Measurements from ENCODE around the gene SLC39A3. TPM values are rescaled to one million over a fixed set of nuclear protein-coding genes. Genes with fewer than 3 reads are reported as not detected.

The SLC39A3 gene
- total and polyA plus RNA-seq, 4 experiments from 2014 or later: 18.2 to 41.7 (median 24.0) TPM

DNA sequence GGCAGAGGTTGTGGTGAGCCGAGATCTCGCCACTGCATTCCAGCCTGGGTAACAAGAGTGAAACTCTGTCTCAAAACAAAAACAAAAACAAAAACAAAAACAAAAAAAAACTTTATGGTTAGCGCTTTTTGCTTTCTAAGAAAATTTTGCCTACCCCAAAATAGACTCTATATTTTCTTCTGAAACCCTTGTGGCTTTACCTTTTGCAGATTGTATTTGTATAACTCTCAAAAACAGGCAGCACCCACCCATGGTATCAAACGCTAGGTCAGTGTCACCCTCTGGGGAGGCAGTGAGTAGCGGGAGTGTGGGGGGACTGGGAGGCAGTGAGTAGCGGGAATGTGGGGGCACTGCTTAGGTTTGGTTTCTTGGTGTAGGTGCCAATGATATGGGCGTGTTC is 7.5 kb upstream of the SLC39A3 start:
- no peak for DNase-seq
- H3K27me3 Mint-ChIP-seq: peaks cover 4 to 8% of the 10 kb centered on the region in 2 donors
- H3K4me1 Mint-ChIP-seq: no peaks in the 10 kb centered on the region
- CTCF ChIA-PET (ENCODE audit: partially characterized antibody): interaction anchor here (1.2 to 7.3 kb wide), 4 partner anchors 8 to 99 kb away, joined by 3 to 94 read pairs (median 12); partner anchors contain the start of gene SLC39A3
- no peaks in the 10 kb centered on the region for H3K9me3 Mint-ChIP-seq
- Histone ChIP-seq H3K4me1 (ENCODE audit: insufficient read depth, low read length) (peaks cover 4% of the 10 kb centered on the region), H3K27me3 (ENCODE audit: insufficient read depth, low read length) (no peaks in the 10 kb centered on the region), H3K36me3 (ENCODE audit: insufficient read depth, low read length) (no peaks in the 10 kb centered on the region), H3K4me3 (ENCODE audit: low read length in 2 of 2) (no peak overlapping the region), H3K9me3 (ENCODE audit: control insufficient read depth in 1 of 2, low read length in 2 of 2) (no peaks in the 10 kb centered on the region), H3K27ac (ENCODE audit: low read depth, low read length) (no peak overlapping the region)
- POLR2A ChIA-PET (ENCODE audit: partially characterized antibody): no interaction called here
- H3K36me3 Mint-ChIP-seq: no peaks in the 10 kb centered on the region
- H3K4me3 Mint-ChIP-seq: no peak overlapping the region
- H3K27ac Mint-ChIP-seq: no peak overlapping the region
- intact Hi-C loops (cut with micrococcal nuclease): no loop called here

DNA sequence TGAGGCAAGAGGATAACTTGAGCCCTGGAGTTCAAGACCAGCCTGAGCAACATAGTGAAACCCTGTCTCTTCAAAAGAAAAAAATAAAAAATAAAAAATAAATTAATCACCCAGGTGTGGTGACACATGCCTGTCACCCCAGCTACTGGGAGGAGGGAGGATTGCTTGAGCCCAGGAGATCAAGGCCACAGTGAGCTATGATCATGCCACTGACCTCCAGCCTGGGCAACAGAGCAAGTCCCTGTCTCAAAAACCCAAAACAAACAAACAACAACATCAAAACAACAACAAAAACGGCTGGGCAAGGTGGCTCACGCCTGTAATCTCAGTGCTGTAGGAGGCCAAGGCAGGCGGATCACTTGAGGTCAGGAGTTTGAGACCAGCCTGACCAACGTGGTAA is 4.3 kb upstream of the SLC39A3 start:
- Mint-ChIP-seq H3K27ac (no peak overlapping the region), H3K4me1 (peaks cover 4 to 8% (median 6%) of the 10 kb centered on the region in 4 donors), H3K36me3 (peaks cover 0 to 2% of the 10 kb centered on the region in 2 donors), H3K4me3 (no peak overlapping the region), H3K27me3 (peaks cover 4 to 12% of the 10 kb centered on the region in 2 donors), H3K9me3 (peaks cover 0 to 2% (median 0%) of the 10 kb centered on the region in 8 donors)
- peaks cover 4% of the 10 kb centered on the region for H3K27me3 ChIP-seq (ENCODE audit: insufficient read depth, low read length)
- no peak overlapping the region for H3K4me3 ChIP-seq (ENCODE audit: low read length in 2 of 2)
- ChIA-PET POLR2A (ENCODE audit: partially characterized antibody) (no interaction called here), CTCF (ENCODE audit: partially characterized antibody) (interaction anchor here (1.1 kb wide), 1 partner anchor 9 kb away, joined by 3 read pairs; no protein-coding TSS in a partner anchor)
- H3K27ac ChIP-seq (ENCODE audit: low read depth, low read length): no peak overlapping the region
- intact Hi-C loops (cut with micrococcal nuclease): no loop called here
- no peaks in the 10 kb centered on the region for H3K36me3 ChIP-seq (ENCODE audit: insufficient read depth, low read length)
- no peaks in the 10 kb centered on the region for H3K9me3 ChIP-seq (ENCODE audit: control insufficient read depth in 1 of 2, low read length in 2 of 2)
- H3K4me1 ChIP-seq (ENCODE audit: insufficient read depth, low read length): peaks cover 12% of the 10 kb centered on the region
- no peak for DNase-seq

GRCh38 chr19:2743099-2743498 is 3.3 kb upstream of the SLC39A3 start:
- no peak for DNase-seq
- Mint-ChIP-seq H3K4me1 (peaks cover 11 to 16% (median 12%) of the 10 kb centered on the region in 4 donors), H3K4me3 (no peak overlapping the region), H3K27me3 (peaks cover 4 to 12% of the 10 kb centered on the region in 2 donors), H3K36me3 (peaks cover 2% of the 10 kb centered on the region in 2 donors), H3K9me3 (peaks cover 0 to 2% (median 0%) of the 10 kb centered on the region in 8 donors), H3K27ac (no peak overlapping the region)
- ChIA-PET POLR2A (ENCODE audit: partially characterized antibody) (no interaction called here), CTCF (ENCODE audit: partially characterized antibody) (interaction anchor here (1.1 to 1.2 kb wide), 2 partner anchors 10 to 95 kb away, joined by 3 to 7 read pairs; no protein-coding TSS in a partner anchor)
- Histone ChIP-seq H3K27ac (ENCODE audit: low read depth, low read length) (no peak overlapping the region), H3K4me1 (ENCODE audit: insufficient read depth, low read length) (peaks cover 18% of the 10 kb centered on the region), H3K27me3 (ENCODE audit: insufficient read depth, low read length) (peaks cover 4% of the 10 kb centered on the region), H3K4me3 (ENCODE audit: low read length in 2 of 2) (no peak overlapping the region), H3K9me3 (ENCODE audit: control insufficient read depth in 1 of 2, low read length in 2 of 2) (no peaks in the 10 kb centered on the region), H3K36me3 (ENCODE audit: insufficient read depth, low read length) (no peaks in the 10 kb centered on the region)
- intact Hi-C loops (cut with micrococcal nuclease): no loop called here

DNA sequence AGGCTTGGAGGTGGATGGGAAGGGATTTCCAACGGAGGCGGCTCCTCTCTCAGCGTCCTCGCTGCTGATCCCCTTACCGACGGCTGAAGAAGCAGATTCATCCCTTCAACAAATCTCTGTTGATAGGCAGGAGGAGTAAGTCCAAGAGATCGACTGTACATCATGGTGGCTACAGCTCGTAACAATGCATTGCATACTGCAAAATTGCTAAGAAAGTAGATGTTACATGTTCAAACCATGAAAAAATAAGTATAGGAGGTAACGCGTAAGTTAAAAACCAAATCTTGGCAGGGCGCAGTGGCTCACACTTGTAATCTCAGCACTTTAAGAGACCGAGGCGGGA is 468 bp upstream of the SLC39A3 start:
- CTCF ChIA-PET (ENCODE audit: partially characterized antibody): interaction anchor here (1.0 to 1.7 kb wide), 2 partner anchors 43 to 92 kb away, joined by 4 read pairs; partner anchors contain the start of gene SGTA
- peak overlapping the region in 1 of 2 donors; percentile 73 for H3K4me3 ChIP-seq (ENCODE audit: low read length in 2 of 2)
- H3K4me1 Mint-ChIP-seq: peaks cover 12 to 35% (median 17%) of the 10 kb centered on the region in 4 donors
- intact Hi-C loops (cut with micrococcal nuclease): loop anchor here (1.0 kb wide), 3 partner anchors 38 to 101 kb away; partner anchors contain the start of genes GNG7, SGTA and ZNF555
- peaks cover 4% of the 10 kb centered on the region for H3K27me3 ChIP-seq (ENCODE audit: insufficient read depth, low read length)
- POLR2A ChIA-PET (ENCODE audit: partially characterized antibody): interaction anchor here (0.6 to 1.6 kb wide), 3 partner anchors 19 to 92 kb away, joined by 3 to 6 read pairs (median 3); partner anchors contain the start of gene SGTA
- H3K4me3 Mint-ChIP-seq: peak overlapping the region; percentile 69 to 87 (median 86)
- H3K27ac Mint-ChIP-seq: peak overlapping the region in 3 of 7 donors; percentile 13 to 80 (median 72)
- no peak overlapping the region for H3K27ac ChIP-seq (ENCODE audit: low read depth, low read length)
- H3K9me3 Mint-ChIP-seq: peaks cover 0 to 2% (median 0%) of the 10 kb centered on the region in 8 donors
- H3K4me1 ChIP-seq (ENCODE audit: insufficient read depth, low read length): peaks cover 18% of the 10 kb centered on the region
- H3K9me3 ChIP-seq (ENCODE audit: control insufficient read depth in 1 of 2, low read length in 2 of 2): no peaks in the 10 kb centered on the region
- peaks cover 13% of the 10 kb centered on the region for H3K36me3 ChIP-seq (ENCODE audit: insufficient read depth, low read length)
- no peak for DNase-seq
- peaks cover 2 to 12% of the 10 kb centered on the region in 2 donors for H3K27me3 Mint-ChIP-seq
- peaks cover 18 to 22% of the 10 kb centered on the region in 2 donors for H3K36me3 Mint-ChIP-seq

- Mint-ChIP-seq H3K36me3 (peaks cover 28 to 31% of the 10 kb centered on the region in 2 donors), H3K4me1 (peaks cover 12 to 47% (median 18%) of the 10 kb centered on the region in 4 donors), H3K27me3 (peaks cover 0 to 4% of the 10 kb centered on the region in 2 donors), H3K4me3 (peak overlapping the region in 2 of 8 donors; percentile 31 to 51), H3K9me3 (no peaks in the 10 kb centered on the region), H3K27ac (peak overlapping the region in 1 of 7 donors; percentile 44)
- DNase-seq: no peak
- no peak overlapping the region for H3K27ac ChIP-seq (ENCODE audit: low read depth, low read length)
- H3K4me1 ChIP-seq (ENCODE audit: insufficient read depth, low read length): peaks cover 18% of the 10 kb centered on the region
- H3K4me3 ChIP-seq (ENCODE audit: low read length in 2 of 2): no peak overlapping the region
- ChIA-PET CTCF (ENCODE audit: partially characterized antibody) (interaction anchor here (1.9 kb wide), 1 partner anchor 89 kb away, joined by 5 read pairs; no protein-coding TSS in a partner anchor), POLR2A (ENCODE audit: partially characterized antibody) (no interaction called here)
- H3K36me3 ChIP-seq (ENCODE audit: insufficient read depth, low read length): peaks cover 19% of the 10 kb centered on the region
- peaks cover 4% of the 10 kb centered on the region for H3K27me3 ChIP-seq (ENCODE audit: insufficient read depth, low read length)
- intact Hi-C loops (cut with micrococcal nuclease): no loop called here
- no peaks in the 10 kb centered on the region for H3K9me3 ChIP-seq (ENCODE audit: control insufficient read depth in 1 of 2, low read length in 2 of 2)
Measured at GRCh38 chr19:2736550-2737190, 3.1 kb downstream of the SLC39A3 start.

DNA sequence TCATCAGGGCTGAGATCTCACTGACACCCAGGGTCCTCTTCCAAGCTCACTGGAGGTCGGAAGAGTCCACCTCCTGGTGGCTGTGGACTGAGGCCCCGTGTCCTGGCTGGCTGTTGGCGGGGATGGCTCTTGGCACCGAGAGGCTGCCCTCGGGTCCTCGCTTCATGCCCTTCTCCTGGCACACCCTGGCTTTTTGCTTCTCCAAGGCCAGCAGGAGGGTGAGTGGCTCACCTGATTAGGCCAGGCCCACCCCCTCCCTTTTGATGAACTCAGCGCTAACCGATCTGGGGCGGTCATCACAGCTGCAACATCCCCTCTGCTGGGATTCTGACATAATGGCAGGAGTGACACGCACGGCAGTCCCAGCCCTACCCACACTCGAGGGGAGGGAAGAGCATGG is 4.4 kb downstream of the SLC39A3 start:
- H3K4me1 ChIP-seq (ENCODE audit: insufficient read depth, low read length): peaks cover 18% of the 10 kb centered on the region
- no peak for DNase-seq
- ChIA-PET CTCF (ENCODE audit: partially characterized antibody) (interaction anchor here (1.9 kb wide), 1 partner anchor 87 kb away, joined by 5 read pairs; no protein-coding TSS in a partner anchor), POLR2A (ENCODE audit: partially characterized antibody) (no interaction called here)
- H3K9me3 Mint-ChIP-seq: no peaks in the 10 kb centered on the region
- no peak overlapping the region for H3K27ac ChIP-seq (ENCODE audit: low read depth, low read length)
- H3K27me3 ChIP-seq (ENCODE audit: insufficient read depth, low read length): no peaks in the 10 kb centered on the region
- H3K36me3 ChIP-seq (ENCODE audit: insufficient read depth, low read length): peaks cover 19% of the 10 kb centered on the region
- no peaks in the 10 kb centered on the region for H3K9me3 ChIP-seq (ENCODE audit: control insufficient read depth in 1 of 2, low read length in 2 of 2)
- no peak overlapping the region for H3K4me3 Mint-ChIP-seq
- H3K36me3 Mint-ChIP-seq: peaks cover 28 to 31% of the 10 kb centered on the region in 2 donors
- H3K27ac Mint-ChIP-seq: no peak overlapping the region
- H3K27me3 Mint-ChIP-seq: peaks cover 0 to 4% of the 10 kb centered on the region in 2 donors
- H3K4me1 Mint-ChIP-seq: peaks cover 12 to 47% (median 18%) of the 10 kb centered on the region in 4 donors
- H3K4me3 ChIP-seq (ENCODE audit: low read length in 2 of 2): no peak overlapping the region
- intact Hi-C loops (cut with micrococcal nuclease): no loop called here

DNA sequence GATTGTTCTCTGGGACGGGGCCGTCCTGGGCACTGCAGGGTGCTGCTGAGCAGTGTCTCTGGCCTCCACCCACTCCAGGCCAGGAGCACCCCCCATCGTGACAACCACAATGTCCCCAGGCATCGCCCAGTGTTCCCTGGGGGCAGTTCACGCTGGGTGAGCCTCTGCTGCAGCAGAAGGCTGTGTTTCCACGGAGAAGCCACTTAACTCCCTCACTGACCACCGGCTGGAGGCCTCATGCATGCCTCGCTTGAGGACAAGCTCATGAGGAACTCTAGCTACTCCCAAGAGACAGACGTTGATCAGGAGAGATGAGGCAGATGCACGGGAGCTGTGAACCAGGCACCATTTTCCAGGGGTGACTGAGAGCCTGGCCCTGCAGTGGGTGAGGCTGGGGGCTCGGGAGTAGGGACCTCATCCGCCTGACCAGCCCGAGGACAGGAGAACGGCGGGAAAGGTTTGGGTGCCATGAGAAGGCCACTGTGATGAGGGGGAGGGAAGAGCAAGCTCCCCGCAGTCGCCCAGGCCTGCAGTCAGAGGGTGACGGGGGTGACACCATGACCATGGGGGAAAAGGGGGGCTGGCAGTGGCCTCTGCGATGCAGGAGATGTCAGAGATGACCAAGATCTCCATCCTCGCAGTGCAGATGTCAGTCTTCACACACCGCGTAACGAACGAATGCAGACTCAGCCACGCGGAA is 5.1 kb downstream of the SLC39A3 start:
- DNase-seq: no peak
- ChIA-PET POLR2A (ENCODE audit: partially characterized antibody) (no interaction called here), CTCF (ENCODE audit: partially characterized antibody) (interaction anchor here (1.9 kb wide), 1 partner anchor 87 kb away, joined by 5 read pairs; no protein-coding TSS in a partner anchor)
- peak overlapping the region in 1 of 8 donors; percentile 20 for H3K4me3 Mint-ChIP-seq
- H3K4me1 ChIP-seq (ENCODE audit: insufficient read depth, low read length): peaks cover 14% of the 10 kb centered on the region
- H3K27ac Mint-ChIP-seq: peak overlapping the region in 2 of 7 donors; percentile 11 to 37
- no peaks in the 10 kb centered on the region for H3K27me3 ChIP-seq (ENCODE audit: insufficient read depth, low read length)
- intact Hi-C loops (cut with micrococcal nuclease): no loop called here
- no peaks in the 10 kb centered on the region for H3K9me3 ChIP-seq (ENCODE audit: control insufficient read depth in 1 of 2, low read length in 2 of 2)
- H3K4me3 ChIP-seq (ENCODE audit: low read length in 2 of 2): no peak overlapping the region
- H3K27ac ChIP-seq (ENCODE audit: low read depth, low read length): no peak overlapping the region
- H3K9me3 Mint-ChIP-seq: no peaks in the 10 kb centered on the region
- H3K27me3 Mint-ChIP-seq: no peaks in the 10 kb centered on the region
- H3K36me3 Mint-ChIP-seq: peaks cover 28 to 31% of the 10 kb centered on the region in 2 donors
- H3K4me1 Mint-ChIP-seq: peaks cover 12 to 43% (median 15%) of the 10 kb centered on the region in 4 donors
- peaks cover 19% of the 10 kb centered on the region for H3K36me3 ChIP-seq (ENCODE audit: insufficient read depth, low read length)

Measured in CD4-positive, alpha-beta memory T cell (primary cell).